KOPT-K1 (cell line): ENCODE data around the gene POLD4.

ENCODE experiments used
- H3K27ac ChIP-seq: fragments of 200-600 bp; sonication (generic); 2 replicates; pipeline ENCODE4 v1.5.1; 2016; ENCODE audit warnings: antibody characterized with exemption, mild to moderate bottlenecking, low read depth, low read length; ENCODE audit not compliant: poor library complexity, severe bottlenecking
- H3K36me3 ChIP-seq: fragments of 200-600 bp; sonication (generic); 2 replicates; pipeline ENCODE4 v1.5.1; 2017; ENCODE audit warnings: antibody characterized with exemption, mild to moderate bottlenecking, low read length, moderate library complexity; ENCODE audit not compliant: insufficient read depth
- H3K9me3 ChIP-seq: fragments of 200-600 bp; sonication (generic); 2 replicates; pipeline ENCODE4 v1.5.1; 2017; ENCODE audit warnings: antibody characterized with exemption, low read length, mild to moderate bottlenecking; ENCODE audit not compliant: insufficient read depth, poor library complexity, severe bottlenecking

POLD4 gene

DNA sequence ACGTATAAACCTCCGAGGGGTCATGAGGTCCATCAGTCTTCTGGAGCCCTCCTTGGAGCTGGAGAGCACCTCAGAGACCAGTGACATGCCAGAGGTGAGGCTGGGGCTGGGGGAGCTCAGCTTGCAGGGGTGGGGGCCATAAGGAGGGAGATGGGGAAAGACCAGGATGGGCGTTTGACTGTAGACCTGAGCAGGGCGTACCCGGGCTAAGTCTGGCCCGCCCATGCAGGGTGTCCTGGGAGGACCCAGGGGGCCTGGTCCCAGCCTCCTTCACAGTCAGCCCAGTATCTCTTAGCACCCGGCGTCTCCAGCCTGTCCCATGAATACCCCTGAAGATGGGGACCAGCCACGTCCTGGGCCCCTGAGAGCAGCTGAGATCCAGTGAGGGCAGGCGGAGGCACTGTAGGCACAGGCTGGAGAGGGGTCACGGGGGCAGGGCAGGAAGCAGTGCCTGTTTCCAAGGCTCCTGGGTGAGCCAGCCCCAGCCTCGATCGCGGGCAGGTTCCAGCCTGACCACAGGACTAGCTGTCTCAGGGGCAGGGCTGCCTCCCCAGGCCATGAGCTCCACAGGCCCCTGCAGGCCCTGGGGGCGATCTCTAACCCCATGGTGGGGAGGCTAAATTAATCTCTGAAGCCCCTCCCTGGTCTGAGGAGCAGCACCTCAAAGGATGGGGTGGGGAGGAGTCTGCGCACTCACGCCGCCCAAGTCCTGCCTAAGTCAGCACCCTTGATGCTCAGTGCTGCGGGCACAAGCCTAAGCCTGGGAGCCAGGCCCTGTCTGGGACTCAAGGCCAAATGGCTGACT, 42.9 kb downstream of the POLD4 start:
- Histone ChIP-seq H3K36me3 (peaks cover 60% of the 10 kb centered on the region), H3K27ac (no peak overlapping the region), H3K9me3 (no peaks in the 10 kb centered on the region)

DNA sequence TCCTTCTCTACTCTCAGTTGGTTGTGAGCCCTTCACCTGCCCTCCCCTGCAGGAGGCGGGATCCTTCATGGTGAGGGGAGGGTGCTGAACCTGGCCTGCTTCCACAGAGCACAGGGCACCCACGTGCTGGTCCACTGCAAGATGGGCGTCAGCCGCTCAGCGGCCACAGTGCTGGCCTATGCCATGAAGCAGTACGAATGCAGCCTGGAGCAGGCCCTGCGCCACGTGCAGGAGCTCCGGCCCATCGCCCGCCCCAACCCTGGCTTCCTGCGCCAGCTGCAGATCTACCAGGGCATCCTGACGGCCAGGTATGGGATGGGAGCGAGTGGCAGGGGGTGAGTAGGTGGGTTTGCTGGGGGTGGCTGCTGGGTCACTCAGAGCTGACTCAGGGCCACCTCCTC, 43.7 kb downstream of the POLD4 start:
- Histone ChIP-seq H3K27ac (no peak overlapping the region), H3K36me3 (peaks cover 60% of the 10 kb centered on the region), H3K9me3 (no peaks in the 10 kb centered on the region)

DNA sequence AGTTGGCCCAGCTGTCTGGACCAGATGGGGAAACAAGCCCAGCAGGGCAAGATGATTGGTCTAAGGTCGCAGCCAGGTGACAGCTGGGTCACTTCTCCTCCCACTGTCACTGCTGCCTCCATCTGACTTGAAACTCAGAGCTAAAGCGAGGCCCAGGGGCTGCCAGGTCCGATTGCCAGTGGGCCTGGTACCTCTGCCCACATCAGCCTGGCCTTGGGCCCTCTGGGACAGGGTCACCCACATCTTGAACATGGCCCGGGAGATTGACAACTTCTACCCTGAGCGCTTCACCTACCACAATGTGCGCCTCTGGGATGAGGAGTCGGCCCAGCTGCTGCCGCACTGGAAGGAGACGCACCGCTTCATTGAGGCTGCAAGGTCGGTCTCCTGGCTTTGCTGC, 44.2 kb downstream of the POLD4 start:
- no peak overlapping the region for H3K27ac ChIP-seq
- H3K9me3 ChIP-seq: no peaks in the 10 kb centered on the region
- peaks cover 60% of the 10 kb centered on the region for H3K36me3 ChIP-seq

GRCh38 chr11:67308031-67308866, 45.1 kb downstream of the POLD4 start:
- peaks cover 63% of the 10 kb centered on the region for H3K36me3 ChIP-seq
- no peak overlapping the region for H3K27ac ChIP-seq

DNA sequence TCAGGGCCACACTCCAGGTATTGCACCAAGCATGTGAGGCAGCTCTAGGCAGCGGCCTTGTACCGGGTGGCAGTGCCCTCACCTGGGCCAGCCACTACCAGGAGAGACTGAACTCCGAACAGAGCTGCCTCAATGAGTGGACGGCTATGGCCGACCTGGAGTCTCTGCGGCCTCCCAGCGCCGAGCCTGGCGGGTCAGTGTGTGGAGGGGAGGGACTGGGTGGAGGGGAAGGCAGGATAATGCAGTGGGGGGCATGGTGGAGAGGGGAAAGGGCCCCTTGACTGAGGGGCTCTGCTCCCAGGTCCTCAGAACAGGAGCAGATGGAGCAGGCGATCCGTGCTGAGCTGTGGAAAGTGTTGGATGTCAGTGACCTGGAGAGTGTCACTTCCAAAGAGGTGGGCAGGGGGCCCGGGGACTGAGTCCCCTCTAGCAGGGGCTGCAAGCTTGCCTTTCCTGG, 45.8 kb downstream of the POLD4 start:
- H3K36me3 ChIP-seq: peaks cover 67% of the 10 kb centered on the region
- H3K27ac ChIP-seq: no peak overlapping the region
- H3K9me3 ChIP-seq: no peaks in the 10 kb centered on the region

More at GRCh38 chr11:67308031-67308866, 45.1 kb downstream of the POLD4 start:
- no peaks in the 10 kb centered on the region for H3K9me3 ChIP-seq

DNA sequence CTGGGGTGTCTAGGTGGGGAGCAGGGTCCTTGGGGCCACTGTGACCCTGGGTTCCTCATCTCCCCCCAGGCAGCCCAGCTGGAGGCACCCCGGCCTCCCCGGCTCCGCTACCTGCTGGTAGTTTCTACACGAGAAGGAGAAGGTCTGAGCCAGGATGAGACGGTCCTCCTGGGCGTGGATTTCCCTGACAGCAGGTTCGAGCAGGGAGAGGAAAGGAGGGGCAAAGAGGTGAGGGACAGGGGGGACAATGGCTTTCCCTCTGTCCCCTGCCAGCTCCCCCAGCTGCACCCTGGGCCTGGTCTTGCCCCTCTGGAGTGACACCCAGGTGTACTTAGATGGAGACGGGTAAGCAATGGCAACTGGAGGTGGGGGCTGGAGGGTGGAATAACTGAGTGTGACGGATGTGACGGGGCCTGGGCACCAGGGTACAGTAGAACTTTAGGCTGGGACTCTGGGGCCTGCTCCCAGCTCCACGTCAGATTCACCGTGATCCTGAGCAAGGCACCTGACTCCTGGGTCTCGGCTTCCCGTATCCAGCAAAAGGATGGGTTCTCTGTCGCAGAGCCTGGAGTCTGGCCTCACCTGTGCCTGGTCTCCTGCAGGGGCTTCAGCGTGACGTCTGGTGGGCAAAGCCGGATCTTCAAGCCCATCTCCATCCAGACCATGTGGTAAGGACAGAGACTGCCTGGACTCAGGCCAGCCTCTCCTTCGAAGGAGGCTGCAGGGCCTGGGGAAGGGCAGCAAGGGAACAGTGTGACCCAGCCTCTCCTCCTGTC, 46.4 kb downstream of the POLD4 start:
- Histone ChIP-seq H3K9me3 (no peaks in the 10 kb centered on the region), H3K27ac (no peak overlapping the region), H3K36me3 (peaks cover 67% of the 10 kb centered on the region)

DNA sequence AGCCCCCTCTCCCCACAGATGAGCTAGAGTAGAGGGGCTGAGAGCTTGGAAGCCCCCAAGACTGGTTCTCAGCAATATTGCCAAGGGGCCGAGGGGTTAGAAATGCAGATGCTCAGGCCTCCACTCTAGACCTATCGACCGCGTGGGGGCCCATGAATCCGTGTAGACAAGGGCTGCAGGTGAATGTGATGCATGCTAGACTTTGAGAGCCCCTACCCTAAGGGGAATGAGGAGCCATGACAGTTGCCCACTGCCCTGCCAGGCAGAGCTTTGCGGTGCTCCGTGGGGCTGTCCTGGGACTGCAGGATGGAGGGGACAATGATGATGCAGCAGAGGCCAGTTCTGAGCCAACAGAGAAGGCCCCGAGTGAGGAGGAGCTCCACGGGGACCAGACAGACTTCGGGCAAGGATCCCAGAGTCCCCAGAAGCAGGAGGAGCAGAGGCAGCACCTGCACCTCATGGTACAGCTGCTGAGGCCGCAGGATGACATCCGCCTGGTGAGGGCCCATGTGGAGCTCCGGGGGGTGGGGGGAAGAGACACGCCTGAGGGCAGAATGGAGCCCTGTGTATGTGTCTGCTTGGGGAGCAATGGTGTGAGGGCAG, 48.7 kb downstream of the POLD4 start:
- H3K36me3 ChIP-seq: peaks cover 68% of the 10 kb centered on the region
- H3K9me3 ChIP-seq: no peaks in the 10 kb centered on the region
- H3K27ac ChIP-seq: no peak overlapping the region

DNA sequence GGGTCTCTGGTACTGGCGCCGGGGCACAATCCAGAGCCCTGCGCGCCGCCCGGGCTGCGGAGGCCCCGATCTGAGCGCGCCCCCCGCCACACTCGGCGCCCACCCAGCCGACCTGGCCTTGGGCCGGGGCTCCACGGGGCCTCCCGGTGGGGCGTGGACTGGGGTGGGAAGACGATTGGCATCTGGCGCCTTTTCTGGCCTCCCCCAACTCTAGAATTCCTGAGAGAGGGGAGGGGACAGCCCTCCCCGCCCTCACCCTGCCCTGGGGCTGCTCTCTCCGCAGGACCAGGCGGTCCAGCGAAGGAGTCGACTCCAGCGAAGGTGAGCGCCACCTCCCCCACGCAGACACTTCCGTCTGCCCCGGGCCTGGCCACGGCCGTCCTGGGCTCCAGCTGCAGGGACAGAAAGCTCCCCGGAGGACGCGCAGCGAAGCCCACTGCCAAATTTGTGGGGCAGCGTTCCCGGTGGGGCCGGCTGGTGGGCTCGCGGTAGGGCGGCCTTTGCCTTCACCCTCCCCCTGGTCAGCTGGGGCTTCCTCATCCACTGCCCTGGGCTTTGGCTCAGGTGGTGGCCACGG, 49.4 kb downstream of the POLD4 start:
- H3K27ac ChIP-seq: no peak overlapping the region
- H3K36me3 ChIP-seq: peaks cover 68% of the 10 kb centered on the region
- no peaks in the 10 kb centered on the region for H3K9me3 ChIP-seq

GRCh38 chr11:67303132-67303834, 50.1 kb downstream of the POLD4 start, which contains the start of gene SSH3:
Gene SSH3, plus strand, starts transcription at chr11:67303530. Its CDS starts 96 bp downstream, at chr11:67303626.
- Histone ChIP-seq H3K27ac (no peak within 1 kb of the TSS), H3K36me3 (peaks cover 68% of the 10 kb centered on the region), H3K9me3 (no peaks in the 10 kb centered on the region)

DNA sequence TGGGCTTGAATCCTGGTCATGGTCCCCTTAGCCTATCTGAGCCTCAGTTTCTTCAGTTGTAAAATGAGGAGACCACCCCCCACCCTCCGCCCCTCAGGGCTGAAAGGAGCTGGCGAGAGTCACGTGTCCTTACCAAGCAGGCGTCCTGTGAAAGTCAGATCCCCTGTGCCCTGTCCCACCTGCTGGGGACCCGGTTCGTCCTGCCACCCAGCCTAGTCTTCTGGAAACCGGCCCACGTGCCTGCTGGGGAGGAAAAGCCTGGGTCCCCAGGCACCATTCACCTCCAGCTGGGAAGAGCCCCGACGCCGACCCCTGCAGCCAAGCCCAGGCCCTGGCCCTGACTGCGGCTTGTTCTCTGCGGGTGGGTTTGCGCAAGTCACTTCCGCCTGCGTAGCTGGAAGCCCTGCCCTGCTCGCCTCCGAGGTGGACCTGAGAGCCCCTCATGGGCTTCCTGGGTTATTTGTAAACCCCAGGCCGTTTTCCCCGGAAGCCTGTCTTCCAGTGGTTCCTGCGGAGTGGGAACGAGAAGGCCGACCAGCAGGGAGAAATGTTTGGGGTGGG, 50.7 kb downstream of the POLD4 start:
- Histone ChIP-seq H3K9me3 (no peaks in the 10 kb centered on the region), H3K27ac (no peak overlapping the region), H3K36me3 (peaks cover 69% of the 10 kb centered on the region)

GRCh38 chr11:67301951-67302516, 51.3 kb downstream of the POLD4 start:
- H3K9me3 ChIP-seq: no peaks in the 10 kb centered on the region
- no peak overlapping the region for H3K27ac ChIP-seq
- H3K36me3 ChIP-seq: peaks cover 67% of the 10 kb centered on the region

- no peak overlapping the region for H3K27ac ChIP-seq
- peaks cover under 1% of the 10 kb centered on the region for H3K9me3 ChIP-seq
- peaks cover 69% of the 10 kb centered on the region for H3K36me3 ChIP-seq
Measured at GRCh38 chr11:67301313-67301921, 51.9 kb downstream of the POLD4 start.
